ENCODE results near the gene ARPP19.

ARPP19 gene

DNA sequence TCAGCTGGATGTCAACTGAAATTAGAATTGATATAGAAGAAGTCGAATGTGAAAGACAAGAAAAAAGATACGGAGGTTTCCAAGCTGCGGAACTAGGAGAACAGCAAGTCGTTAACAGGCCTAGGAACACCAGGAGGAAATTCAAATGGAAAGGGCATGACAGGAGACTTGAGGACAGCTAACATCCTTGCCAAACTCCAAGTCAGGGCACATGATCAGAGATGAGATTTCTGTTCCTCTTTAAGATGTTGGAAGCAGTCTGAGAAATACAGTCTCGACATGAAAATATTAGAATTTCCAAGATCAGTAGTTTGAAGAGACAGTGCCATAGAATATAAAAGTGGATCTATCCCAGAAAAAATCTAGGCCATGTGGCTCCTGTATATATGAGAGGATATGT is 45.2 kb downstream of the ARPP19 start:
- H3K4me1 ChIP-seq = peaks cover 0 to 13% (median 6%) of the 10 kb centered on the region in 4 donors
- no peak overlapping the region for H3K4me3 ChIP-seq
- TF ChIP-seq CTCF (IDR thresholded peaks at IDR 0.05) = no peak
- H3K36me3 ChIP-seq = no peaks in the 10 kb centered on the region
- intact Hi-C loops (cut with DNase I; ENCODE audit: low total_unique reads) = no loop called here
- no peaks in the 10 kb centered on the region for H3K27me3 ChIP-seq
- no peak for DNase-seq
- H3K9me3 ChIP-seq = no peaks in the 10 kb centered on the region
- H3K27ac ChIP-seq = peak overlapping the region in 1 of 2 donors; percentile 20

DNA sequence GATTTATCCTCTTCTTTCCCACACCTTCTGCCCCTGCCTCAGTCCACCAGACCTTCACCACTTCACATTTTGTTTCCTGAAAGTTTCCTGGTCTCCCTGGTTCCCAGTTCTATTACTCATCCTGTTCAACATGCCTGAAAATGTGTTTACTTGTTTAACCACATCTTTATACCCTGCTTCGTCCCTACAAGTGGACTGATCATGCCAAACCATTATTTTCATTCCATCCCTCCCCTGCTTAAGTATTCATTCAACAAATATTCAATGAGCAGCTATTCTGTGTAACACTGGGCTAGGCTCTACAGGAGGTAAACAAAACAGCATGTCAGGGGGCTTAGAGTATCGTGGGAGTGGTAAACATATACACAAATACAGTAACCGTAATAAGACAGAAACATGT is 45.6 kb downstream of the ARPP19 start:
- no peaks in the 10 kb centered on the region for H3K27me3 ChIP-seq
- peak overlapping the region in 1 of 2 donors; percentile 20 for H3K27ac ChIP-seq
- no peaks in the 10 kb centered on the region for H3K36me3 ChIP-seq
- intact Hi-C loops (cut with DNase I; ENCODE audit: low total_unique reads) = no loop called here
- no peaks in the 10 kb centered on the region for H3K9me3 ChIP-seq
- DNase-seq = no peak
- no peak for TF ChIP-seq CTCF (IDR thresholded peaks at IDR 0.05)
- no peak overlapping the region for H3K4me3 ChIP-seq
- H3K4me1 ChIP-seq = peaks cover 0 to 13% (median 6%) of the 10 kb centered on the region in 4 donors

- Histone ChIP-seq H3K4me3 (no peak overlapping the region), H3K4me1 (peaks cover 0 to 6% (median 0%) of the 10 kb centered on the region in 4 donors), H3K9me3 (no peaks in the 10 kb centered on the region), H3K27me3 (no peaks in the 10 kb centered on the region), H3K36me3 (no peaks in the 10 kb centered on the region), H3K27ac (no peak overlapping the region)
- DNase-seq = no peak
- intact Hi-C loops (cut with DNase I; ENCODE audit: low total_unique reads) = no loop called here
- no peak for TF ChIP-seq CTCF (IDR thresholded peaks at IDR 0.05)
These were observed 47.1 kb downstream of the ARPP19 start for GRCh38 chr15:52521682-52522081.

DNA sequence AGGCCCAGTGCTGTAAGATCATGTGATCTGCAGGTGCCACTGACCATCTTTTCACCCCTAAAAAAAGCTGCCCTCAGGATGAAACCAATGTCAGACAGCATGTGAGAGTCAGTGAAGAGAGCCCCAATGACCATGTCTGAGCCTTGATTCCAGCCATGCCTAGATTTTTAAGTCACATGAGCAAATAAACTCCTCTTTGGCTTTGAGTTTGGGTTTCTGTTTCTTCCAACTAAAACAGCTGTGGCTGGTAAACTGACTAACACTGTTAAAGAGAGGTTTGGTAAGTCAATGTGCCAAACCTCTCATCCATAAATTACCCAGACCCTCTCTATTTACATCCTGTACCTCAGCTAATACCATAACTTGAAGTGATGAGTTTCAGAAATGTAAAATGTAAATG is 48.4 kb downstream of the ARPP19 start:
- H3K27me3 ChIP-seq = no peaks in the 10 kb centered on the region
- no peaks in the 10 kb centered on the region for H3K36me3 ChIP-seq
- DNase-seq = no peak
- H3K4me3 ChIP-seq = no peak overlapping the region
- intact Hi-C loops (cut with DNase I; ENCODE audit: low total_unique reads) = no loop called here
- H3K4me1 ChIP-seq = peaks cover 0 to 6% (median 0%) of the 10 kb centered on the region in 4 donors
- TF ChIP-seq CTCF (IDR thresholded peaks at IDR 0.05) = no peak
- no peaks in the 10 kb centered on the region for H3K9me3 ChIP-seq
- no peak overlapping the region for H3K27ac ChIP-seq

DNA sequence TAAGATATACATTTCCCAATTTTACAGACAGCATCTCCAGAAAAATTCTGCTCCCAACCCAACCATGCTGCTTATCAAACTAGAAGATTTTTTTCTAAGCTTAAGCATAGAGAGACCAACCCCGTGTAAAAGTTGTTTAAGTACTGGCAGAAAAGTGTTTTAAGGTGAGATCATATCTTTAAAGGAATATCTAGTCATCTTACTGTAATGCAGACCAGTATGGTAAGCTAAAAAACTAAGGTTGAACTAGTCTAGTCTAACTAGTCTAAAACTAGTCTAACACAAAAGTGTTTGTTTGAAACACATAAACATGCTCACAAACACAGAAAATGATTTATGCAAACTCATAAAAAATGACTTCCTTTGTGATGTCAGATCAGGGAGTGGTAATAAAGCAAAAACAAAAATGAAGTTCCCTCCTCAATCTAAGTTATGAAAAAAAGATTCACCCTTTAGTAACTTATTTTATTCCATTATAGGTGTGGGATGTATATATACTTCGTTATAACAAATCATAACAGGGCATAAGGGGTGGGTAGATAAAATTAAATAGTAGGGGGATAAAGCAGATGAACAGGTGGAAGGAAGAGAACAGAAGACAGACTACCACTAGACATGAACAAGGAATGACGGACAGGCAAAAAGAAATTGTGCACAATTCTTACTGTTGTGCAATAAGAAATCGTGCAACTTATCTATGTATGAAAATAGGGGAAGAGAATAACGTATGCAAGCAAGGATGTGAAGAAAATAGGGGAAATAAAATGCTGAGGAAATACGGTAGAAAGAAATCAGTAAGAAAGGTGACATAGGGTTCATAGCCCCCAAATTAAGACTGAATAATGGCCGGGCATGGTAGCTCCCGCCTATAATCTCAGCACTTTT is 50.1 kb downstream of the ARPP19 start:
- peaks cover 0 to 6% (median 0%) of the 10 kb centered on the region in 4 donors for H3K4me1 ChIP-seq
- no peaks in the 10 kb centered on the region for H3K9me3 ChIP-seq
- no peaks in the 10 kb centered on the region for H3K27me3 ChIP-seq
- TF ChIP-seq CTCF (IDR thresholded peaks at IDR 0.05) = no peak
- H3K4me3 ChIP-seq = no peak overlapping the region
- no peak overlapping the region for H3K27ac ChIP-seq
- DNase-seq = no peak
- intact Hi-C loops (cut with DNase I; ENCODE audit: low total_unique reads) = no loop called here
- no peaks in the 10 kb centered on the region for H3K36me3 ChIP-seq
